ENCODE data around the gene KASH5.

Gene KASH5

DNA sequence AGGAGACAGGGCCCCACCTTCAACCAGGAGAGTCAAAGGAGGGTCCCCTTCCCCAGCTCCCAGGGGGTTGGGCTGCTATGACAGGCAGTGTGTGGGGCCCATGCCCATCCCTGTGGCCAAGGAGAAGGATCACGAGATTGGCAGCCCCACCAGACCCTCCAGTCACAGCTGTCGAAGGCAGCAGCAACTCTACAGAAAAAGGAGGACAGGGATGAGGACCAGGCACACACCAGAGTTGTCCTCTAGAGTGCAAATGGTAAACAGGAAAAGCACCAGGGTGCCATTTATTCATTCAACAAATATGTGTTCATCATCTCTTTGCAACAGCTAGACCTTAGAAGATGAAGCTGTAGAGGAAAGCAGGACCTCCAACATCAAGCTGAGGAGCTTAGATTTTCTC, 31.1 kb downstream of the KASH5 start:
- Histone ChIP-seq H3K9me3 (ENCODE audit: insufficient read depth, low read length) (no peaks in the 10 kb centered on the region), H3K4me1 (ENCODE audit: insufficient read depth, insufficient read length) (peaks cover 18% of the 10 kb centered on the region), H3K27me3 (ENCODE audit: insufficient read depth, insufficient read length) (peaks cover 31% of the 10 kb centered on the region), H3K4me3 (ENCODE audit: insufficient read length, low read depth) (no peak overlapping the region), H3K9ac (ENCODE audit: insufficient read length, low read depth) (no peak overlapping the region), H3K36me3 (ENCODE audit: insufficient read depth, insufficient read length, low read length) (no peaks in the 10 kb centered on the region)
- no peak for DNase-seq (ENCODE audit: low read depth, low spot score)
- no peak for TF ChIP-seq ZNF274 (IDR thresholded peaks at IDR 0.05; ENCODE audit: low read depth, low read length)
- TF ChIP-seq SUZ12 (IDR thresholded peaks at IDR 0.05; ENCODE audit: extremely low read depth, insufficient read depth, insufficient read length), result no peak
- no peak for TF ChIP-seq YY1 (IDR thresholded peaks at IDR 0.05; ENCODE audit: insufficient read depth, insufficient read length)

GRCh38 chr19:49420227-49420626, 32.2 kb downstream of the KASH5 start:
- H3K9me3 ChIP-seq (ENCODE audit: insufficient read depth, low read length), result no peaks in the 10 kb centered on the region
- no peak overlapping the region for H3K9ac ChIP-seq (ENCODE audit: insufficient read length, low read depth)
- no peak overlapping the region for H3K4me3 ChIP-seq (ENCODE audit: insufficient read length, low read depth)
- peaks cover 42% of the 10 kb centered on the region for H3K27me3 ChIP-seq (ENCODE audit: insufficient read depth, insufficient read length)
- peaks cover 16% of the 10 kb centered on the region for H3K4me1 ChIP-seq (ENCODE audit: insufficient read depth, insufficient read length)
- no peaks in the 10 kb centered on the region for H3K36me3 ChIP-seq (ENCODE audit: insufficient read depth, insufficient read length, low read length)
- no peak for DNase-seq (ENCODE audit: low read depth, low spot score)
- TF ChIP-seq YY1 (IDR thresholded peaks at IDR 0.05; ENCODE audit: insufficient read depth, insufficient read length), result no peak
- no peak for TF ChIP-seq SUZ12 (IDR thresholded peaks at IDR 0.05; ENCODE audit: extremely low read depth, insufficient read depth, insufficient read length)
- no peak for TF ChIP-seq ZNF274 (IDR thresholded peaks at IDR 0.05; ENCODE audit: low read depth, low read length)

DNA sequence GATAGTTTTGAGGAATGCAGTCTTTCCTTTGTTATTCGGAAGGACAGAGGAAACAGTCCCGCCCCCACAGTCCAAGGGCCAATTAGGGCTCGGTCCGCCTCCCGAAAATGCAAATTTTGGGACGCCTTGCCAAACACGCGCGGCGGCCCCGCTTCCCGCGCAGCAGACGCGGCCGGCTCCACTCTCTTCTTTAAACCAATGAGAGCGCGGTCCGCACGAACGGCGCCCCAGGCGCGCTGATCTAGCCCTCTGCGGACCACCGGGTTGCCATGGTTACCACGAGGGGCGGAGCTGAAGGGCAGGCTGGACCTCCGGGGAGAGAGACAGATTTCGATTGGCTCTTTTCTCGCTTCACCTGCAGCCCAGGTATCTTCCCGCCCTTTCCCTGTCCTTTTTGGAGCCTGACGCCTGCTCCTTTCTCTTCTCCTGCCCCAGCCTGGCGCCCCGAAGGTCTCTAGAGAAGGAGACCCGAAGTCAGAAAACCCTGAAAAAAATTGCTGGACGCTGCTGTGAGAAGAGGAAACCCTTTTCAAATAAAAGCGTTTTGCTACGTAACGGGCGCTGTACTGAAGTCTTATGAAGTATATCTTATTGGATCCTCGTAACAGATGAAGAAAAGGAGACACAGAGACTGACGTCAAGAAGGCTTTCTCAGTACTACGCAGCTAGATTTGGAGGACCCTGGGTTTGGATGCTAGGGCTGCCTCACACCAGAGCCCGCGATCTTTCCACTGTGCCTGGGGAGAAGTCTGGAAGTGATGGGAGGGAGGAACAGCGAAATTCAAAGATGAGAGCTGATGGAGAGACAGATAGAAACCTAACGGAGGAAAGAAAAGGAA, 33.2 kb downstream of the KASH5 start:
- Histone ChIP-seq H3K4me1 (ENCODE audit: insufficient read depth, insufficient read length) (peaks cover 12% of the 10 kb centered on the region), H3K4me3 (ENCODE audit: insufficient read length, low read depth) (no peak overlapping the region), H3K27me3 (ENCODE audit: insufficient read depth, insufficient read length) (peaks cover 52% of the 10 kb centered on the region), H3K36me3 (ENCODE audit: insufficient read depth, insufficient read length, low read length) (no peaks in the 10 kb centered on the region), H3K9ac (ENCODE audit: insufficient read length, low read depth) (no peak overlapping the region), H3K9me3 (ENCODE audit: insufficient read depth, low read length) (no peaks in the 10 kb centered on the region)
- TF ChIP-seq ZNF274 (IDR thresholded peaks at IDR 0.05; ENCODE audit: low read depth, low read length), result no peak
- no peak for TF ChIP-seq YY1 (IDR thresholded peaks at IDR 0.05; ENCODE audit: insufficient read depth, insufficient read length)
- no peak for TF ChIP-seq SUZ12 (IDR thresholded peaks at IDR 0.05; ENCODE audit: extremely low read depth, insufficient read depth, insufficient read length)
- peak; percentile 79 for DNase-seq (ENCODE audit: low read depth, low spot score)

- Histone ChIP-seq H3K9me3 (ENCODE audit: insufficient read depth, low read length) (no peaks in the 10 kb centered on the region), H3K36me3 (ENCODE audit: insufficient read depth, insufficient read length, low read length) (no peaks in the 10 kb centered on the region), H3K9ac (ENCODE audit: insufficient read length, low read depth) (no peak overlapping the region), H3K4me3 (ENCODE audit: insufficient read length, low read depth) (no peak overlapping the region), H3K4me1 (ENCODE audit: insufficient read depth, insufficient read length) (peaks cover 14% of the 10 kb centered on the region), H3K27me3 (ENCODE audit: insufficient read depth, insufficient read length) (peaks cover 58% of the 10 kb centered on the region)
- TF ChIP-seq ZNF274 (IDR thresholded peaks at IDR 0.05; ENCODE audit: low read depth, low read length) (no peak), YY1 (IDR thresholded peaks at IDR 0.05; ENCODE audit: insufficient read depth, insufficient read length) (no peak), SUZ12 (IDR thresholded peaks at IDR 0.05; ENCODE audit: extremely low read depth, insufficient read depth, insufficient read length) (no peak)
- no peak for DNase-seq (ENCODE audit: low read depth, low spot score)
Measured at GRCh38 chr19:49421878-49422202, 33.8 kb downstream of the KASH5 start.

GRCh38 chr19:49422407-49423070, 34.5 kb downstream of the KASH5 start:
- H3K9me3 ChIP-seq (ENCODE audit: insufficient read depth, low read length), result no peaks in the 10 kb centered on the region

DNA sequence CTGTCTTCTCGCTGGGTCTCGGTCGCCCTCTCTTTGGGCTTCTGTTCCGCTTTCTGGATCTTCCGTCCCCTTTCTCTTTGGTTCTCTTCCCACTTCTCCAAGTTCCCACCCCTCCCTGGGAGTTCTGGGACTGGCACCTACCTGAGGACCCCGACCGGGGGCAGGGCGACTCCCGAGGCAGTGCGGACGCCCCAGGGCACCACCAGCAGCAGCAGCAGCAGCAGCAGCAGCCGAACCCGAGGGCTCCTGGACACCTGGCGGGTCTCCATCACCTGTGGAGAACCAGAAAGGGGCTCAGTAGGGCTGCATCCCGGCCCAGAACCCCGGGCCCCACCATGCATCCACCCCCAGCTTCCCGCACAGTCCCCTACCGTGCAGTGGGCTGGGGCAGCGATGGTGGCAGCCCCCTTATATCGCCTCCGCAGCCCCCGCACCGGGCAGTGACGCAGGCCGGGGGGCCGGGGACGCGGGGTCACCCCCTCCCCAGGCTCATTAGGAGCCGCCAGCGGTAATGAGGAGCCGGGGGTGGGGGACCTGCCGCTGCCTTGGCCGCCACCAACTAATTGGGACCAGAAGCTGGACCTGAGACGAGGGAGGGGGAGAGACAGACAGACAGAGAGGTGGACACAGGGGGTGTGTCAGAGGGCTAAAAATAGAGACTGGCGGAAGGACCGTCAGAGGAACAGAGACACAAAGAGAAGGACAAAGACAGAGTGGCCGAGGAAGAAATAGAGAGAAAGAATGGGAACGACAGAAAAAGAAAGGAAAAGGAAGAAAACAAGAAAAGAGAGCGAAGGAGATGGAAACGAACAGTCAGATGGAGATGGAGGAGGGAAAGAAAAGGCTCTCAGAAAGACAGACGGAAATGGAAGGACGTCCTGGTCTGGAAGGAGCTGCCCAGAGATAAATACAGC, 35.3 kb downstream of the KASH5 start, which contains the start of gene PTH2:
TSS of gene PTH2 (minus strand) at position 371 of the 914 bp plus-strand sequence. CDS start at position 269, 102 bp downstream.
- no peak for DNase-seq (ENCODE audit: low read depth, low spot score)
- peaks cover 11% of the 10 kb centered on the region for H3K4me1 ChIP-seq (ENCODE audit: insufficient read depth, insufficient read length)
- no peaks in the 10 kb centered on the region for H3K9me3 ChIP-seq (ENCODE audit: insufficient read depth, low read length)
- peak within 1 kb of the TSS; percentile 21 for H3K4me3 ChIP-seq (ENCODE audit: insufficient read length, low read depth)
- peaks cover 64% of the 10 kb centered on the region for H3K27me3 ChIP-seq (ENCODE audit: insufficient read depth, insufficient read length)
- no peak for TF ChIP-seq SUZ12 (IDR thresholded peaks at IDR 0.05; ENCODE audit: extremely low read depth, insufficient read depth, insufficient read length)
- TF ChIP-seq ZNF274 (IDR thresholded peaks at IDR 0.05; ENCODE audit: low read depth, low read length), result no peak
- no peak for TF ChIP-seq YY1 (IDR thresholded peaks at IDR 0.05; ENCODE audit: insufficient read depth, insufficient read length)
- no peaks in the 10 kb centered on the region for H3K36me3 ChIP-seq (ENCODE audit: insufficient read depth, insufficient read length, low read length)
- peak within 1 kb of the TSS; percentile 61 for H3K9ac ChIP-seq (ENCODE audit: insufficient read length, low read depth)

More at GRCh38 chr19:49422407-49423070, 34.5 kb downstream of the KASH5 start:
- TF ChIP-seq ZNF274 (IDR thresholded peaks at IDR 0.05; ENCODE audit: low read depth, low read length) (no peak), YY1 (IDR thresholded peaks at IDR 0.05; ENCODE audit: insufficient read depth, insufficient read length) (no peak), SUZ12 (IDR thresholded peaks at IDR 0.05; ENCODE audit: extremely low read depth, insufficient read depth, insufficient read length) (no peak)
- H3K27me3 ChIP-seq (ENCODE audit: insufficient read depth, insufficient read length), result peaks cover 64% of the 10 kb centered on the region
- H3K4me3 ChIP-seq (ENCODE audit: insufficient read length, low read depth), result peak overlapping the region; percentile 21
- H3K9ac ChIP-seq (ENCODE audit: insufficient read length, low read depth), result peak overlapping the region; percentile 61
- no peaks in the 10 kb centered on the region for H3K36me3 ChIP-seq (ENCODE audit: insufficient read depth, insufficient read length, low read length)
- peaks cover 11% of the 10 kb centered on the region for H3K4me1 ChIP-seq (ENCODE audit: insufficient read depth, insufficient read length)
- no peak for DNase-seq (ENCODE audit: low read depth, low spot score)

All from NT2/D1 (cell line).